ENCODE data around the gene PTGDS. TPM values are rescaled to one million over a fixed set of nuclear protein-coding genes. Genes with fewer than 3 reads are reported as not detected.

PTGDS gene
- total RNA-seq, 1 experiment from 2014 or later, result 2.2 TPM

- H3K36me3 Mint-ChIP-seq, result no peaks in the 10 kb centered on the region
- H3K9me3 Mint-ChIP-seq, result no peaks in the 10 kb centered on the region
- H3K4me3 Mint-ChIP-seq, result no peak overlapping the region; the same call in 1 of the 2 replicates
- ATAC-seq (no peak), DNase-seq (ENCODE audit: low spot score) (no peak)
- ChIA-PET POLR2A (no interaction called here), CTCF (interaction anchor here (0.7 to 2.8 kb wide), 2 partner anchors 20 to 50 kb away, joined by 3 to 18 read pairs; no protein-coding TSS in a partner anchor)
- no peaks in the 10 kb centered on the region for H3K27me3 Mint-ChIP-seq (ENCODE audit: low read depth)
- H3K4me1 Mint-ChIP-seq, result peaks cover 4% of the 10 kb centered on the region; the same call in 1 of the 2 replicates
- H3K27ac Mint-ChIP-seq, result no peak overlapping the region
- TF ChIP-seq ZNF232 (CRISPR knock-in tag; IDR thresholded peaks at IDR 0.05), result no peak
- TF ChIP-seq JUN (CRISPR knock-in tag; IDR thresholded peaks at IDR 0.05), result no peak
- TF ChIP-seq SMAD4 (CRISPR knock-in tag; IDR thresholded peaks at IDR 0.05), result no peak
- no peak for TF ChIP-seq ZNF423 (CRISPR knock-in tag; IDR thresholded peaks at IDR 0.05)
- no peak for TF ChIP-seq FOXP4 (CRISPR knock-in tag; IDR thresholded peaks at IDR 0.05)
- no peak for TF ChIP-seq ATF3 (CRISPR knock-in tag; conservative IDR thresholded peaks at IDR 0.05)
- no peak for TF ChIP-seq ESRRA (CRISPR knock-in tag; IDR thresholded peaks at IDR 0.05; ENCODE audit: borderline replicate concordance)
- no peak for TF ChIP-seq MLX (CRISPR knock-in tag; IDR thresholded peaks at IDR 0.05)
- TF ChIP-seq, protein P1, sequence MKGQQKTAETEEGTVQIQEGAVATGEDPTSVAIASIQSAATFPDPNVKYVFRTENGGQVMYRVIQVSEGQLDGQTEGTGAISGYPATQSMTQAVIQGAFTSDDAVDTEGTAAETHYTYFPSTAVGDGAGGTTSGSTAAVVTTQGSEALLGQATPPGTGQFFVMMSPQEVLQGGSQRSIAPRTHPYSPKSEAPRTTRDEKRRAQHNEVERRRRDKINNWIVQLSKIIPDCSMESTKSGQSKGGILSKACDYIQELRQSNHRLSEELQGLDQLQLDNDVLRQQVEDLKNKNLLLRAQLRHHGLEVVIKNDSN (CRISPR knock-in tag; IDR thresholded peaks at IDR 0.05), result no peak
- no peak for TF ChIP-seq SMAD3 (CRISPR knock-in tag; IDR thresholded peaks at IDR 0.05; ENCODE audit: borderline replicate concordance)
- no peak for TF ChIP-seq ZNF263 (CRISPR knock-in tag; IDR thresholded peaks at IDR 0.05; ENCODE audit: low read depth)
- no peak for TF ChIP-seq ERG (CRISPR knock-in tag; IDR thresholded peaks at IDR 0.05)
- no peak for TF ChIP-seq KAT7 (CRISPR knock-in tag; IDR thresholded peaks at IDR 0.05; ENCODE audit: borderline replicate concordance)
- no peak for TF ChIP-seq USF2 (CRISPR knock-in tag; IDR thresholded peaks at IDR 0.05)
- TF ChIP-seq, protein P2, sequence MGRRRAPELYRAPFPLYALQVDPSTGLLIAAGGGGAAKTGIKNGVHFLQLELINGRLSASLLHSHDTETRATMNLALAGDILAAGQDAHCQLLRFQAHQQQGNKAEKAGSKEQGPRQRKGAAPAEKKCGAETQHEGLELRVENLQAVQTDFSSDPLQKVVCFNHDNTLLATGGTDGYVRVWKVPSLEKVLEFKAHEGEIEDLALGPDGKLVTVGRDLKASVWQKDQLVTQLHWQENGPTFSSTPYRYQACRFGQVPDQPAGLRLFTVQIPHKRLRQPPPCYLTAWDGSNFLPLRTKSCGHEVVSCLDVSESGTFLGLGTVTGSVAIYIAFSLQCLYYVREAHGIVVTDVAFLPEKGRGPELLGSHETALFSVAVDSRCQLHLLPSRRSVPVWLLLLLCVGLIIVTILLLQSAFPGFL (CRISPR knock-in tag; IDR thresholded peaks at IDR 0.05; ENCODE audit: borderline replicate concordance), result no peak
- TF ChIP-seq, protein P3, sequence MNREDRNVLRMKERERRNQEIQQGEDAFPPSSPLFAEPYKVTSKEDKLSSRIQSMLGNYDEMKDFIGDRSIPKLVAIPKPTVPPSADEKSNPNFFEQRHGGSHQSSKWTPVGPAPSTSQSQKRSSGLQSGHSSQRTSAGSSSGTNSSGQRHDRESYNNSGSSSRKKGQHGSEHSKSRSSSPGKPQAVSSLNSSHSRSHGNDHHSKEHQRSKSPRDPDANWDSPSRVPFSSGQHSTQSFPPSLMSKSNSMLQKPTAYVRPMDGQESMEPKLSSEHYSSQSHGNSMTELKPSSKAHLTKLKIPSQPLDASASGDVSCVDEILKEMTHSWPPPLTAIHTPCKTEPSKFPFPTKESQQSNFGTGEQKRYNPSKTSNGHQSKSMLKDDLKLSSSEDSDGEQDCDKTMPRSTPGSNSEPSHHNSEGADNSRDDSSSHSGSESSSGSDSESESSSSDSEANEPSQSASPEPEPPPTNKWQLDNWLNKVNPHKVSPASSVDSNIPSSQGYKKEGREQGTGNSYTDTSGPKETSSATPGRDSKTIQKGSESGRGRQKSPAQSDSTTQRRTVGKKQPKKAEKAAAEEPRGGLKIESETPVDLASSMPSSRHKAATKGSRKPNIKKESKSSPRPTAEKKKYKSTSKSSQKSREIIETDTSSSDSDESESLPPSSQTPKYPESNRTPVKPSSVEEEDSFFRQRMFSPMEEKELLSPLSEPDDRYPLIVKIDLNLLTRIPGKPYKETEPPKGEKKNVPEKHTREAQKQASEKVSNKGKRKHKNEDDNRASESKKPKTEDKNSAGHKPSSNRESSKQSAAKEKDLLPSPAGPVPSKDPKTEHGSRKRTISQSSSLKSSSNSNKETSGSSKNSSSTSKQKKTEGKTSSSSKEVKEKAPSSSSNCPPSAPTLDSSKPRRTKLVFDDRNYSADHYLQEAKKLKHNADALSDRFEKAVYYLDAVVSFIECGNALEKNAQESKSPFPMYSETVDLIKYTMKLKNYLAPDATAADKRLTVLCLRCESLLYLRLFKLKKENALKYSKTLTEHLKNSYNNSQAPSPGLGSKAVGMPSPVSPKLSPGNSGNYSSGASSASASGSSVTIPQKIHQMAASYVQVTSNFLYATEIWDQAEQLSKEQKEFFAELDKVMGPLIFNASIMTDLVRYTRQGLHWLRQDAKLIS (CRISPR knock-in tag; IDR thresholded peaks at IDR 0.05; ENCODE audit: borderline replicate concordance), result no peak
- no peak for TF ChIP-seq RELA (CRISPR knock-in tag; IDR thresholded peaks at IDR 0.05; ENCODE audit: borderline replicate concordance)
- TF ChIP-seq, protein P4, sequence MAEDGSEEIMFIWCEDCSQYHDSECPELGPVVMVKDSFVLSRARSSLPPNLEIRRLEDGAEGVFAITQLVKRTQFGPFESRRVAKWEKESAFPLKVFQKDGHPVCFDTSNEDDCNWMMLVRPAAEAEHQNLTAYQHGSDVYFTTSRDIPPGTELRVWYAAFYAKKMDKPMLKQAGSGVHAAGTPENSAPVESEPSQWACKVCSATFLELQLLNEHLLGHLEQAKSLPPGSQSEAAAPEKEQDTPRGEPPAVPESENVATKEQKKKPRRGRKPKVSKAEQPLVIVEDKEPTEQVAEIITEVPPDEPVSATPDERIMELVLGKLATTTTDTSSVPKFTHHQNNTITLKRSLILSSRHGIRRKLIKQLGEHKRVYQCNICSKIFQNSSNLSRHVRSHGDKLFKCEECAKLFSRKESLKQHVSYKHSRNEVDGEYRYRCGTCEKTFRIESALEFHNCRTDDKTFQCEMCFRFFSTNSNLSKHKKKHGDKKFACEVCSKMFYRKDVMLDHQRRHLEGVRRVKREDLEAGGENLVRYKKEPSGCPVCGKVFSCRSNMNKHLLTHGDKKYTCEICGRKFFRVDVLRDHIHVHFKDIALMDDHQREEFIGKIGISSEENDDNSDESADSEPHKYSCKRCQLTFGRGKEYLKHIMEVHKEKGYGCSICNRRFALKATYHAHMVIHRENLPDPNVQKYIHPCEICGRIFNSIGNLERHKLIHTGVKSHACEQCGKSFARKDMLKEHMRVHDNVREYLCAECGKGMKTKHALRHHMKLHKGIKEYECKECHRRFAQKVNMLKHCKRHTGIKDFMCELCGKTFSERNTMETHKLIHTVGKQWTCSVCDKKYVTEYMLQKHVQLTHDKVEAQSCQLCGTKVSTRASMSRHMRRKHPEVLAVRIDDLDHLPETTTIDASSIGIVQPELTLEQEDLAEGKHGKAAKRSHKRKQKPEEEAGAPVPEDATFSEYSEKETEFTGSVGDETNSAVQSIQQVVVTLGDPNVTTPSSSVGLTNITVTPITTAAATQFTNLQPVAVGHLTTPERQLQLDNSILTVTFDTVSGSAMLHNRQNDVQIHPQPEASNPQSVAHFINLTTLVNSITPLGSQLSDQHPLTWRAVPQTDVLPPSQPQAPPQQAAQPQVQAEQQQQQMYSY (CRISPR knock-in tag; IDR thresholded peaks at IDR 0.05), result no peak
Observed at GRCh38 chr9:136997830-136998234, 20.5 kb downstream of the PTGDS start.
